Tibial nerve (tissue), 4 donors: ENCODE results near the gene SIPA1L2. TPM values are rescaled to one million over a fixed set of nuclear protein-coding genes. Genes with fewer than 3 reads are reported as not detected.

ENCODE experiments used
- DNase-seq, 2 donors: peaks; one replicate each; pipeline ENCODE4 v3.0.0-alpha.2; 2019; ENCODE audit warnings: low spot score in 2 of 2
- H3K27ac ChIP-seq, 4 donors: fragments of 200-600 bp; sonication (generic) in 3 of 4; one replicate each; pipeline ENCODE4 v1.5.1; 2017 to 2019; ENCODE audit warnings: mild to moderate bottlenecking in 1 of 4
- H3K27me3 ChIP-seq, 2 donors: fragments of 200-600 bp; sonication (generic) in 1 of 2; one replicate each; pipeline versions ENCODE4 v1.5.1 to v1.6.0; 2017 to 2019
- H3K36me3 ChIP-seq, 3 donors: fragments of 200-600 bp; sonication (generic); one replicate each; pipeline ENCODE4 v1.5.1; 2018 to 2019
- H3K4me1 ChIP-seq, 4 donors: fragments of 200-600 bp; sonication (generic) in 3 of 4; one replicate each; pipeline ENCODE4 v1.5.1; 2017 to 2019
- H3K4me3 ChIP-seq, 4 donors: fragments of 200-600 bp; sonication (generic) in 3 of 4; one replicate each; pipeline ENCODE4 v1.5.1; 2017 to 2019; ENCODE audit warnings: mild to moderate bottlenecking in 1 of 4, moderate library complexity in 1 of 4
- H3K9me3 ChIP-seq, 4 donors: fragments of 200-600 bp; sonication (generic) in 3 of 4; one replicate each; pipeline ENCODE4 v1.5.1; 2017 to 2019
- CTCF ChIP-seq, 5 experiments: fragments of 200-600 bp in 3 of 5; fragments of 450-650 bp in 2 of 5; sonication (generic) in 3 of 5; IDR thresholded peaks; one replicate each; pipeline ENCODE4 v1.5.1; 2016 to 2019; ENCODE audit warnings: antibody characterized with exemption in 5 of 5, mild to moderate bottlenecking in 3 of 5, moderate library complexity in 2 of 5
- EP300 ChIP-seq, 2 donors: sonication (generic); formaldehyde crosslinking; IDR thresholded peaks; one replicate each; pipeline ENCODE4 v1.6.1; 2017; ENCODE audit warnings: antibody characterized with exemption in 2 of 2, mild to moderate bottlenecking in 1 of 2
- POLR2A ChIP-seq, 2 donors: fragments of 450-650 bp; IDR thresholded peaks; one replicate each; pipeline ENCODE4 v1.6.1; 2017; ENCODE audit warnings: antibody characterized with exemption in 2 of 2, mild to moderate bottlenecking in 2 of 2, moderate library complexity in 2 of 2
- WGBS, 2 donors: methylation state at CpG; one replicate each; pipeline ENCODE4 v1.1.5; 2018; 5-methylcytosine and 5-hydroxymethylcytosine counted together
- total RNA-seq, 4 donors: library from RNA; depleted of rRNA; stranded (reverse); fragments of >200 nt; gene quantifications; one replicate each; pipeline ENCODE4 v1.1.0, GENCODE V29; 2016

The SIPA1L2 gene
- total RNA-seq, 4 donors from 2014 or later, result 29.8 to 56.4 (median 40.7) TPM

DNA sequence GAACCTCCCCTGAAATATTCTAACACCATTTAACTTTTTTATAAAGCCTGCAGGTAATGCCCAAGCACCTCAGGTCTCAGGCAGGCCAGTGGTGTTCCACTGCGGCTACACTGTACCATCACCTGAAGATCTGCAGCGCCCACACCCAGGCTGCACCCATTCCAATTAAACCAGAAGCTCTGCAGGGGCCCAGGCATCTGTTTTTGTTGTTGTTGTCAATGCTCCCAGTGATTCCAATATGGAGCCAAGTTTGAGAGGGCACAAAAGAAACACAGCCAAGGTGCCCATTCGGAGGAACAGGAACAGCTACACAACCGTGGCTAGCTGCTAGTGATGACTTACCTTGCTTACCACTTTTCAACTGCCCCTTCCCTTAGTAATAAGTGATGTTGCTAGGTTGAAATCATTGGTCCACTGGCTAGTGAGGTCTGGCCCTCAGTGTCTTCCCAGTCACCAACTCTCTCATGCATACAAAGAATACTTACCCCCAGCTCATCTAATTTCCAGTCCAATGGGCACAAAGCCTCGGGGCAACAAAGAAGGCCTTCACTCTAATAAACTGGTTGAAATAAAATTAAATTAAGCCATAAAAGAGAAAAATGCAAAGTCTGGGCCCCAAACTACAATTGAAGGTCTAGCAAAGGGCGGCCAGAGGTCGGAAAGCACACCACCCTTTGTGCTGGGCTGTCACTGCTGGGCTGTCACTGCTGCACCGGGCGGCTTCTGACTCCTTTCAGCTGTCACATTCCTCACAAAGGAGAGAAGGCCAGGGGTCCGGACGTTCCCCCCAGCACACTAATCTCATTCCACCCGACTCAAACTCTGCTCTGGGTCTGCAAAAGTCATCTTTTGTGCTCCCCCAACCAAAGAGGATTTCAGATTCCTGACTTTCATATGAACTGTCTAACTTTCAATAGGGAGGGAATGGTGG, 34.9 kb downstream of the SIPA1L2 start:
- Histone ChIP-seq H3K27me3 (no peaks in the 10 kb centered on the region), H3K4me3 (no peak overlapping the region), H3K4me1 (peaks cover 0 to 57% (median 7%) of the 10 kb centered on the region in 4 donors), H3K36me3 (no peaks in the 10 kb centered on the region), H3K27ac (peak overlapping the region in 1 of 4 donors; percentile 14), H3K9me3 (no peaks in the 10 kb centered on the region)
- 57 to 75% methylated on average over 12 of the region's 12 CpGs for WGBS, 2 donors
- no peak for DNase-seq
- TF ChIP-seq EP300 (IDR thresholded peaks at IDR 0.05) (no peak), POLR2A (IDR thresholded peaks at IDR 0.05) (no peak), CTCF (IDR thresholded peaks at IDR 0.05) (no peak)

GRCh38 chr1:232593717-232594502, 36.0 kb downstream of the SIPA1L2 start:
- Histone ChIP-seq H3K9me3 (no peaks in the 10 kb centered on the region), H3K27me3 (no peaks in the 10 kb centered on the region), H3K4me3 (no peak overlapping the region), H3K36me3 (no peaks in the 10 kb centered on the region), H3K4me1 (peaks cover 0 to 62% (median 8%) of the 10 kb centered on the region in 4 donors), H3K27ac (no peak overlapping the region)
- DNase-seq, result no peak
- WGBS, 2 donors, result 65 to 74% methylated on average over 14 of the region's 14 CpGs
- no peak for TF ChIP-seq EP300 (IDR thresholded peaks at IDR 0.05)
- no peak for TF ChIP-seq CTCF (IDR thresholded peaks at IDR 0.05)
- no peak for TF ChIP-seq POLR2A (IDR thresholded peaks at IDR 0.05)

- Histone ChIP-seq H3K4me1 (peaks cover 0 to 52% (median 10%) of the 10 kb centered on the region in 4 donors), H3K27ac (peak overlapping the region in 3 of 4 donors; percentile 5 to 71 (median 38)), H3K9me3 (no peaks in the 10 kb centered on the region), H3K27me3 (no peaks in the 10 kb centered on the region), H3K36me3 (no peaks in the 10 kb centered on the region), H3K4me3 (no peak overlapping the region)
- no peak for TF ChIP-seq CTCF (IDR thresholded peaks at IDR 0.05)
- no peak for TF ChIP-seq EP300 (IDR thresholded peaks at IDR 0.05)
- TF ChIP-seq POLR2A (IDR thresholded peaks at IDR 0.05), result no peak
- WGBS, 2 donors, result 87 to 88% methylated on average over 3 of the region's 3 CpGs
- no peak for DNase-seq
These were observed 38.6 kb downstream of the SIPA1L2 start for GRCh38 chr1:232591344-232591743.

GRCh38 chr1:232590744-232591082, 39.2 kb downstream of the SIPA1L2 start:
- DNase-seq, result no peak
- Histone ChIP-seq H3K4me1 (peaks cover 0 to 52% (median 11%) of the 10 kb centered on the region in 4 donors), H3K27ac (peak overlapping the region in 3 of 4 donors; percentile 5 to 71 (median 38)), H3K27me3 (no peaks in the 10 kb centered on the region), H3K36me3 (no peaks in the 10 kb centered on the region), H3K4me3 (no peak overlapping the region), H3K9me3 (no peaks in the 10 kb centered on the region)
- TF ChIP-seq EP300 (IDR thresholded peaks at IDR 0.05), result no peak
- no peak for TF ChIP-seq POLR2A (IDR thresholded peaks at IDR 0.05)
- no peak for TF ChIP-seq CTCF (IDR thresholded peaks at IDR 0.05)
- WGBS, 2 donors, result 74 to 91% methylated on average over 5 of the region's 5 CpGs
